ENCODE data around the gene OSBPL3. TPM values are rescaled to one million over a fixed set of nuclear protein-coding genes. Genes with fewer than 3 reads are reported as not detected.

Gene OSBPL3
- polyA plus RNA-seq, 1 of the 3 experiments (the other 2 are of a cell fraction): 23.2 TPM

DNA sequence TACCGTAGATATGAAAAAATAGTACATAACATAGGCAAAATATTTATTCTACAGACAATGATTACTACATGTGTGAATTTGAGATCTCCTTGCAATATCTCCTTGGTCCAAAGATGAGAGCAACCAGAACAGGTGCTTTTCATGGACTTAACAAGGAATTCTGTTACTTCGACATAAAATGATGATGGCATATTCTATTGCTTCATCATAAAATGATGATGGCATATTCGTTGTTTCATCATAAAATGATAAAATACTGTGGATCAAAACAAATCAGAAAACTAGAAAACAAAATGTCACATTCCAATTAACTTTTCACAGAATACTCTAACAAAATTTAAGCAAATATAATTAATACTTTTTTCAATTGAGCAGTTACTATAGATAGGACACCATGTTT is 4.8 kb downstream of the OSBPL3 start:
- H4K20me1 ChIP-seq (ENCODE audit: insufficient read depth): peaks cover 3% of the 10 kb centered on the region; the same call in 1 of the 2 replicates
- H3K36me3 ChIP-seq (replicated peaks in 1 of 2; ENCODE audit: control insufficient read depth in 1 of 2, insufficient read depth in 2 of 2, low read length in 1 of 2): no peaks in the 10 kb centered on the region
- H3K4me2 ChIP-seq: no peak overlapping the region
- TF ChIP-seq NFIC (IDR thresholded peaks at IDR 0.05; ENCODE audit: borderline replicate concordance) (no peak), GABPA (IDR thresholded peaks at IDR 0.05; ENCODE audit: low read depth) (no peak), TCF12 (IDR thresholded peaks at IDR 0.05) (no peak), RCOR1 (IDR thresholded peaks at IDR 0.05; ENCODE audit: low read length) (no peak), REST (IDR thresholded peaks at IDR 0.05; ENCODE audit: low read depth, low read length) (no peak), MXI1 (IDR thresholded peaks at IDR 0.05; ENCODE audit: low read depth, low read length) (no peak), PBX3 (IDR thresholded peaks at IDR 0.05) (no peak), EZH2phosphoT487 (IDR thresholded peaks at IDR 0.05; ENCODE audit: borderline replicate concordance, low read depth) (no peak)
- H3K4me3 ChIP-seq (ENCODE audit: low read depth in 2 of 2, low read length in 1 of 2): no peak overlapping the region
- H3F3A ChIP-seq (replicated peaks; ENCODE audit: insufficient read depth): peaks cover 33% of the 10 kb centered on the region
- POLR2A ChIA-PET: no interaction called here
- CTCF ChIA-PET: interaction anchor here (0.7 to 1.2 kb wide), 4 partner anchors 155 to 1617 kb away, joined by 3 read pairs; no protein-coding TSS in a partner anchor
- 95% methylated on average over 3 of the region's 3 CpGs for WGBS (ENCODE audit: low lambda C conversion rate)
- H3K27me3 ChIP-seq (ENCODE audit: insufficient read depth): no peaks in the 10 kb centered on the region
- H3K9ac ChIP-seq: no peak overlapping the region
- DNase-seq: no peak
- peaks cover 32 to 39% of the 10 kb centered on the region in 2 experiments for H3K4me1 ChIP-seq (ENCODE audit: control insufficient read depth in 1 of 2, insufficient read depth in 2 of 2, low read depth in 1 of 2, low read length in 1 of 2)
- H3K27ac ChIP-seq (ENCODE audit: low read depth in 2 of 2, low read length in 1 of 2): peak overlapping the region; percentile 22 to 26; a peak in 3 of 4 replicates
- H3K9me2 ChIP-seq: no peaks in the 10 kb centered on the region
- peaks cover 96% of the 10 kb centered on the region for H3K79me2 ChIP-seq (ENCODE audit: insufficient read depth)
- H2AFZ ChIP-seq (ENCODE audit: low read depth): no peak overlapping the region
- H3K9me3 ChIP-seq: no peaks in the 10 kb centered on the region

GRCh38 chr7:24974026-24974832 is 5.7 kb downstream of the OSBPL3 start:
- peaks cover 33% of the 10 kb centered on the region for H3F3A ChIP-seq (replicated peaks; ENCODE audit: insufficient read depth)
- DNase-seq: no peak
- H3K9me3 ChIP-seq: no peaks in the 10 kb centered on the region
- peaks cover 3% of the 10 kb centered on the region; the same call in 1 of the 2 replicates for H4K20me1 ChIP-seq (ENCODE audit: insufficient read depth)
- H3K36me3 ChIP-seq (replicated peaks in 1 of 2; ENCODE audit: control insufficient read depth in 1 of 2, insufficient read depth in 2 of 2, low read length in 1 of 2): no peaks in the 10 kb centered on the region
- H3K4me2 ChIP-seq: no peak overlapping the region
- no peak for TF ChIP-seq EZH2phosphoT487 (IDR thresholded peaks at IDR 0.05; ENCODE audit: borderline replicate concordance, low read depth)
- TF ChIP-seq, protein P1, sequence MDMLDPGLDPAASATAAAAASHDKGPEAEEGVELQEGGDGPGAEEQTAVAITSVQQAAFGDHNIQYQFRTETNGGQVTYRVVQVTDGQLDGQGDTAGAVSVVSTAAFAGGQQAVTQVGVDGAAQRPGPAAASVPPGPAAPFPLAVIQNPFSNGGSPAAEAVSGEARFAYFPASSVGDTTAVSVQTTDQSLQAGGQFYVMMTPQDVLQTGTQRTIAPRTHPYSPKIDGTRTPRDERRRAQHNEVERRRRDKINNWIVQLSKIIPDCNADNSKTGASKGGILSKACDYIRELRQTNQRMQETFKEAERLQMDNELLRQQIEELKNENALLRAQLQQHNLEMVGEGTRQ (IDR thresholded peaks at IDR 0.05; ENCODE audit: borderline replicate concordance, low read depth, low read length): no peak
- ChIA-PET CTCF (interaction anchor here (0.6 to 1.6 kb wide), 7 partner anchors 96 to 1616 kb away, joined by 3 to 5 read pairs (median 3); partner anchors contain the start of gene CYCS), POLR2A (no interaction called here)
- H3K4me1 ChIP-seq (ENCODE audit: control insufficient read depth in 1 of 2, insufficient read depth in 2 of 2, low read depth in 1 of 2, low read length in 1 of 2): peaks cover 31 to 39% of the 10 kb centered on the region in 2 experiments
- H3K9me2 ChIP-seq: no peaks in the 10 kb centered on the region
- no peak overlapping the region for H3K4me3 ChIP-seq (ENCODE audit: low read depth in 2 of 2, low read length in 1 of 2)
- H3K27me3 ChIP-seq (ENCODE audit: insufficient read depth): no peaks in the 10 kb centered on the region
- H3K79me2 ChIP-seq (ENCODE audit: insufficient read depth): peaks cover 99% of the 10 kb centered on the region
- no peak overlapping the region for H3K9ac ChIP-seq
- H2AFZ ChIP-seq (ENCODE audit: low read depth): no peak overlapping the region
- peak overlapping the region in 1 of 2 experiments; percentile 97; a peak in 2 of 4 replicates for H3K27ac ChIP-seq (ENCODE audit: low read depth in 2 of 2, low read length in 1 of 2)
- WGBS (ENCODE audit: low lambda C conversion rate): 93% methylated on average over 15 of the region's 15 CpGs

All from SK-N-SH (cell line).